NOMO-1 treated with DMSO at 0.1 percent for 48 hours (cell line): ENCODE measurements around the gene RACK1.

ENCODE experiments used
- DNase-seq: peaks from one replicate; lab custom pipeline; 2025; ENCODE audit not compliant: unreplicated experiment; lab: John Stamatoyannopoulos, UW

Gene RACK1

DNA sequence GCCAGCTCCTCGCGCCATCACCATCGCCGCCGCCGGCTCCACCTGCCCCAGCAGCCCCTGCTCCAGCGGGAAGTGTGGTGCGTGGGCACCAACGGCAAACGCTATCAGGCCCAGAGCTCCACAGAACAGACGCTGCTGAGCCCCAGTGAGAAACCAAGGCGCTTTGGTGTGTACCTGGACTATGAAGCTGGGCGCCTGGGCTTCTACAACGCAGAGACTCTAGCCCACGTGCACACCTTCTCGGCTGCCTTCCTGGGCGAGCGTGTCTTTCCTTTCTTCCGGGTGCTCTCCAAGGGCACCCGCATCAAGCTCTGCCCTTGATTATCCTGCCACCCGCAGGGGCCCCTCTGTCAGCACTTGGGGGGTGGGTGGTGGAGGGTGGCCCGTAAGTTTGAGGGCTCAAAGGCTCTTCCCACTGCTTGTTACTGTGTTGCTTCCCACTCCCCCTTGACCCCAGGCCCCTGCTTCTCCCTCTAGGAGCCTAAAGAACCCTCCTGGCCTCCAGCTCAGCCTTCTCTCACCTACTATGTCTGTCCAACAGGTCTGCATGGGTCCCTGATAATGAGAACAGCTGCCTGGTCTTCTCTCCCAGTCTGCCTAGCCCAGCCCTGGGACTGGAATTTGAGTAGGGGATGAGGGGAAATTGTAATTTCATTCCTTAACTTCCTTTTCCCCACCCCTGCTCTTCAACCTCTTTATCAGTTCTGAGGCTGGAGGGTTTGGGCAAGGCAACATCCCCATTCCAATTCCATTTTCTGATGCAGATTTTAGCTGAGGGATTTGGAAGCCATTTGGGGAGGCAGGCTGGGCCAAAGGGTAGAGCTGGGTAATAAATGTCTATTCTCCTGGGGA lies 9.0 kb downstream of the RACK1 start:
- no peak for DNase-seq

GRCh38 chr5:181233801-181234454 lies 9.8 kb downstream of the RACK1 start:
- no peak for DNase-seq

- no peak for DNase-seq
Measured at GRCh38 chr5:181233088-181233800, 10.5 kb downstream of the RACK1 start.

DNA sequence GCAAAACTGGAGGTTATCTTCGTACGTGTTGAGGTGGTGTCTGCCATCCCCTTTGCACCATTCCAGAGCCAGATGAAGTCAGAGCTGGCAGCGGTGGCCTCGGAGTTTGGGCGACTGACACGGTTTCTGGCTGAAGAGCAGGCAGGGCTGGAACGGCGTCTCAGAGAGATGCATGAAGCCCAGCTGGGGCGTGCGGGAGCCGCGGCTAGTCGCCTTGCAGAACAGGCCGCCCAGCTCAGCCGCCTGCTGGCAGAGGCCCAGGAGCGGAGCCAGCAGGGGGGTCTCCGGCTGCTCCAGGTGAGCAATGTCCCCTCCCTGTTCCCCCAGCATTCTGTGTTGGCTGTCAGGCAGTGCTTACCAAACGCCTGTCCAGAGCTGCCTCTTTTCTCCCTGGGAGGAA lies 11.1 kb downstream of the RACK1 start:
- no peak for DNase-seq

GRCh38 chr5:181231432-181231831 lies 12.3 kb downstream of the RACK1 start:
- no peak for DNase-seq

GRCh38 chr5:181230551-181230950 lies 13.2 kb downstream of the RACK1 start:
- no peak for DNase-seq

DNA sequence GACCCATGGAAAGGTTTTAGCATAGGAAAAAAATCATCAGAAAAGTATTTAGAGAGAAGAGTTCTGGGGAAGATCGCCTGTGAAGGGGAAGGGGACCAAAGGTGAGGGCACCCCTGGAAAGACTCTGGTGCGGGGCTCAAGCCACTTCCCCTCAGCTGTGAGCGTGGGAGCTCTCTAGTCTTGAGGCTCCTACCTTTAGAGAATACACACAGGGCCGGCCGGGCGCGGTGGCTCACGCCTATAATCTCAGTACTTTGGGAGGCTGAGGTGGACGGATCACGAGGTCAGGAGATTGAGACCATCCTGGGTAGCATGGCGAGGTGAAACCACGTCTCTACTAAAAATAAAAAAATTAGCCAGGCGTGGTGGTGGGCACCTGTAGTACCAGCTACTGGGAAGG lies 13.7 kb downstream of the RACK1 start:
- no peak for DNase-seq

GRCh38 chr5:181224390-181225229 lies 19.1 kb downstream of the RACK1 start:
- no peak for DNase-seq

DNA sequence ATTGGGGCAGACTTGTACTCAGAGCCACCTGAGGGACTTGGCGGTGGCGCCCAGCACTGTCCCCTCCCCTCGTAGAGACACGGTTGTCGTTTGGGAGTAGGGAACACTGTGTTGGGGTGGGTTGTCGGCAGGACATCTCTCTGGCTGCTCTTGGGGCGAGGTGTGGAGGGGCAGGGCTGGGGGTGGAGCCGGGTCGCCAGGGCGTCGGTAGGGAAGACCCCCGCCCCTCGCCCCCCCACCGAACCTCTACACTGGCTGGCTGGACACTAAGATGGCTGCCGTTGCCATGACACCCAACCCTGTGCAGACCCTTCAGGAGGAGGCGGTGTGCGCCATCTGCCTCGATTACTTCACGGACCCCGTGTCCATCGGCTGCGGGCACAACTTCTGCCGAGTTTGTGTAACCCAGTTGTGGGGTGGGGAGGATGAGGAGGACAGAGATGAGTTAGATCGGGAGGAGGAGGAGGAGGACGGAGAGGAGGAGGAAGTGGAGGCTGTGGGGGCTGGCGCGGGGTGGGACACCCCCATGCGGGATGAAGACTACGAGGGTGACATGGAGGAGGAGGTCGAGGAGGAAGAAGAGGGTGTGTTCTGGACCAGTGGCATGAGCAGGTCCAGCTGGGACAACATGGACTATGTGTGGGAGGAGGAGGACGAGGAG lies 19.8 kb downstream of the RACK1 start:
- no peak for DNase-seq

DNA sequence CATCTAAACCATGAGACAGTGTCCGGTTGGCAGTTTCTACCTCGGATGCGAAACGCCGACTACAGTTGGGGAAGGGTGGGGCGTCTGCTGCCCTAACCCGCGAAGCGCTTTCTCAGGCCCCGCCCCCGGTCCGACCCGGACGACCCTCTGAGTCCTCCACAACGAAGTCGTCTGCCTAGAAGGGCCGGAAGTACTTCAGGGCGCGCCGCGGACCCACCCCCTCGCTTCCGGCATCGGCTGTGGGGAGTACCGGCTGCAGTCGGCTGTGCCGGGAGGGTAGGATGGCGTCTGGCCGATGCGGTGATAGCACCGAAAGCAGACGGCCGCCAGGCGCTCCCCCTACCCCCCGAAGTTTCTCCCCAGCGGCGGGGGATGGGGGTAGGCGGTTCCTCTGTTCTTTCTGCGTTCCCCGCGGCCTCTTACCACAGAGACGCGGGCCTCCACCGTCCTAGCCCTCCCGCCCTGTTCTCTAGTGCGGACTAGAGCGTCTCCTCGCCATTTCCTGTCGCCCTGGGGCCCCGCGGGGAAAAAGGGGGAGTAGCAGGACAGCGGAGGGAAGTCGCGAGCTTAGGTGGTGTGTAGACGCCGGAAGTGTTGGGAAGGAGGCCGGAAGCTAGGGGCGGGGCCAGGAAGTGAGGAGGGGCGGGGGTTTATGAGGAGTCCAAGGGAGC lies 20.5 kb downstream of the RACK1 start, which contains the start of gene TRIM41:
TSS of gene TRIM41 (plus strand) at position 224 of the 671 bp plus-strand sequence. CDS start 719 bp downstream, outside the sequence.
- DNase-seq = no peak

DNA sequence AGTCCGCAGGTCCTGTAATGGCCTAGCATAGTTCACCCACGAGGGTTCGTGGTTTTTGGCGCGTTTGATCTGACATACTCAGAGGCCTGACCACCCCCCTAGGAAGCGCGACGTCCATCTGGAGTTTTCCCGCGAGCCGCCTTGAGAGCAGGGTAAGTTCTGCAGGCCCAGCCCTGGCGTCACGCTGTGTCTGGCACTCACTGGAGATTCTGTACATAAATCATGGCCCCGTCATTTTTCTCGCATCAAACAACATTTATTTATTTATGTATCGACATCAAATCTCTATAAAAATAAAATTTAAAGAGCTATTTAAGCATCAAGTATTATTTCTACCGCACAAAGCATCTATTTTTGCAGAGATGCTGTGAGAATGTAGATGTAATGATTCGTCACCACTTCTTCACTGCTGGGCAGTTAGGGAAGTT lies 21.1 kb downstream of the RACK1 start:
- no peak for DNase-seq

DNA sequence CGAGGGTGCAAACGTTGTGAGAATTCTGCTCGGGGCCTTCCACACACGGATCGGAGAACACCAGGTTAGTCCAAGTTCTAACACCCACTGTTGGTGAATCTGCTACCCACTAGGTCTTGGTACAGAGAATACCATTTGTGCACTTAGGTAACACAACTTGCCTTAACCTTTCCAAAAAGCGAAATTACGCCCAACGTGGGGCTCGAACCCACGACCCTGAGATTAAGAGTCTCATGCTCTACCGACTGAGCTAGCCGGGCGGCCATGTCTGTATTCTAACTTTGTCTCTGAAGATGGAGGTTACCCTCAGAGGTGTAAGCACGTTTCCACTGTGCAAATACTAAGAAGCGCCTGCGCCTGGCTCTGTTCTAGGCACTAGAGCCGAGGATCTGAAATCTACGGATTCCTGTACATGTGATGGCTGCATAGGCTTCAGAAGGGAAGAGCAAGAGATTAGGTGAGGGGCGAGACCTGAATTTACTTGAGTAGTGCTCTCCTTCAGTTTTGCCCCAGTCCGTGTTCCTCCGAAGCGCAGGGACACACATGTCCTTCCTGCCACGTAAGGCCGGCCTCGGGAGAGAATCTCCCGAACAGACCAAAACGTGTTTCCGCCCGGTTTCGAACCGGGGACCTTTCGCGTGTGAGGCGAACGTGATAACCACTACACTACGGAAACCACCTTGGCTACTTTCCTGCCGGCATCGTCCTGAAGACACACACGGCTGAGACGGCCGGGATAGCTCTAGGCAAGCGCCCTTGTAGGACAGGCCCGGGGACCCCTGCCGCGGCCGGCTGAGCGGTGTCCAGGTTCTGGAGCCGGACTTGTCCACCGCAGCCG lies 21.7 kb downstream of the RACK1 start:
- DNase-seq = no peak

DNA sequence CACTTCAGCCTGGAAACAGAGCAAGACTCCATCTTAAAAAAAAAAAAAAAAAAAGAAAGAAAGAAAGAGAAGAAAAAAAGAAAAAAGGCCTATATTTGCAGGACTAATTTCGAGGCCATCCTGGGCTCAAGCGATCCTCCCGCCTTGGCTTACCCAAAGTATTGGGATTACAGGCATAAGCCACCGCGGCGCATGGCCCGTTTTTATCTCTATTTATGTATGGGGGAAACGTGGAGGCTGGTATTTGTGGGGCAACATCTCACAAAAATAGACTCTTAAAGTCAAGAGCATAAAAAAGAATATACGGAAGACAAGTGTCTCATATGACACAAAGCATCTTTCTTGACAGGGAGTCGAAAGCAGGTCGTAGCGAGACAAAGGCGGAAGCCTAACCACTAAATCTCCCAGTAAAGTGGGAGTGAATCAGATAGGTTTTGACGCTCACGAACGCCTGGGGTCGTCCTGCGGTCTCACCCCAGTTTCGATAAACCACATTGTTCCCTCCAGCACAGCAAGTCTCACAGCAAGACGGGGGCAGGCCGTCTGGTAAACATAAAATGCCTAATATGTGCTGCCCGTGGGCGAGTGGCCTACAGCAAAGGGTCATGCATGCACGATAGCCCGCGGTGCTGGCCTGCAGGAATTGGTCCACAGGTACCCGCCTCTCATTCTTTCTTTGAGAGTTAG lies 22.5 kb downstream of the RACK1 start:
- no peak for DNase-seq

DNA sequence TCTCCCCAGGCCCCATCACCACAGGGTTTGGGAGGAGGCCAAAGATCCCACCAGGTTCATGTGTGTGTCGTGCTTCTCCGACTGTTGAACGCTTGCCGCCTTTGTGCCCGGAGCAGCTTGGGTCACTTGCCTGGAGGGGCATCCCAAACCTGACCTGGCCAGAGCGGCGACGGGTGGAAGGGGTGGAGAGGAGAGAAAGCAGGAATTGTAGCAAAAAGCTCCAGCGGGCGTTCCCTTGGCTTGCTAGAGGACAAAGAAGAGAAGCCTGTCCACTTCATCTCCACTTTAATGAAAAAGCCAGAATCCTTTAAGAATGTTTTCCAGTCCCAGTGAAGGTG lies 23.6 kb downstream of the RACK1 start:
- DNase-seq = no peak

DNA sequence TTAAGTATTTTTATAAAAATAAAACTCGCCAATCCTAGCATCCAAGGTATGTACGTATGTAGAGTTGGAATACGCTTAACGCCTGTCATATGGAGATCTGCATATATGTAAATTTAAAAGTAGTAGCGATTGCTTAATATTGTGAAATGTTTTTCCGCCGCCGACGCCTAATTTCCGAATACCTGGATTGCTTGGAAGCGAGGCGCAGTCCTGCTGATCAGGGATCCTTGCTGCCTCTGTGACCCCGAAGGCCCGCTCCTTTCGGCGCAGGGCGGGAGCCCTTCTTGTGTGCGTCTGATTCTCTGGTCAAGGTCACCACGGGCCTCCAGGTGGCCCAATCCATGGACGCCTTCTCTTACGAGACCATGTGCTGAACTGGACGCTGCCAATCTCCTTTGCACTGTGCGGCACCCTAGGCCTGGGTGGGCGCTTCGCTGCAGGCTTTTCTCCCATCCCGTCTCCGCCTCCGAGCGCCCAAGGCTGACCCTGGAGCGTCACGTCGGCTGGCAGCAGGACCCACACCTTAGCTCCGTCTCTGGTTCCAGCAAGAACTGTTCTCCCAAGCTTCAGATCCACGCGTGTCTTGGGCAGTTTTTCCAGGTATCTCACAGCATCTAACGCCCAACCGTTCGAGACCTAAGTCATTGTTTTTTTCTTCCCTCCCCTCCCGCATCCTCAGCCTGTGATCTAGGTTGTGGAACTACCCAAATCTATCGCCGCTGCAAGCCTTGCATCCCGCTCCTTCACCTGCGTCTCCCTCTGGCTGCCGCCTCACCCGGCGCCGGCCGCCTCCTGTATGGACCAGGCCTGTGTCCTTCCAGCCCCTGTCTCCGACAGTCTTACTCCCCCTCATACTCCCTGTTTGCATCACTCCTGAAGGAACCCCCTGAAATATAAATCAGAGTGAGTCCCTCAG lies 24.2 kb downstream of the RACK1 start:
- no peak for DNase-seq

- no peak for DNase-seq
Measured at GRCh38 chr5:181218795-181219124, 24.9 kb downstream of the RACK1 start.

DNA sequence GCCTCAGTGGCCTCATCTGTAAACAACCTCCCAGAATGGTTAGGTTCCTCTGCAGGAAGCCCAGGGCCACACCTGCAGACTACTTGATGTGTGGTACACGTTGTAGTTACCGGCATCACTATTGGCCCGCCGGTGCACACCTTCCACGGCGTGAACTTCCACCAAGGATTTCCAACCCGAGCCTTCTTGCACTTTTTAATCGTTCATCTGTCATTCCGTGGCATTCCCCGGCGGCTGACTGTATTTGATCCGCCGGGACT lies 26.0 kb downstream of the RACK1 start:
- no peak for DNase-seq
